Skeletal muscle tissue (tissue), 4 donors: ENCODE data around the gene FOLR1. TPM values are rescaled to one million over a fixed set of nuclear protein-coding genes. Genes with fewer than 3 reads are reported as not detected.
"Not testable (repeated sequence)": the region's sequence is repeated elsewhere in the genome, so short reads cannot be mapped to it uniquely, and the experiment has no call there.

Experiments used
- H3K27ac ChIP-seq: one replicate; pipeline ENCODE4 v1.7.0; 2013; ENCODE audit warnings: mild to moderate bottlenecking, low read depth, low read length, inconsistent platforms
- H3K27me3 ChIP-seq, 3 donors: one replicate each; pipeline ENCODE4 v1.7.0; 2013; ENCODE audit warnings: low read length in 3 of 3; ENCODE audit not compliant: control insufficient read depth in 3 of 3, insufficient read depth in 3 of 3
- H3K36me3 ChIP-seq, 3 donors: one replicate each; pipeline ENCODE4 v1.7.0; 2013; ENCODE audit warnings: low read length in 3 of 3; ENCODE audit not compliant: control insufficient read depth in 3 of 3, insufficient read depth in 3 of 3
- H3K4me1 ChIP-seq, 3 donors: one replicate each; pipeline ENCODE4 v1.7.0; 2013; ENCODE audit warnings: low read length in 3 of 3, mild to moderate bottlenecking in 3 of 3; ENCODE audit not compliant: control insufficient read depth in 3 of 3, insufficient read depth in 3 of 3
- H3K4me3 ChIP-seq, 3 donors: one replicate each; pipeline ENCODE4 v1.7.0; 2013; ENCODE audit warnings: low read length in 3 of 3
- H3K9ac ChIP-seq, 3 donors: one replicate each; pipeline ENCODE4 v1.7.0; 2013; ENCODE audit warnings: low read length in 3 of 3, mild to moderate bottlenecking in 3 of 3, moderate library complexity in 2 of 3, low read depth in 1 of 3
- H3K9me3 ChIP-seq, 3 donors: one replicate each; pipeline ENCODE4 v1.7.0; 2013; ENCODE audit warnings: low read length in 3 of 3; ENCODE audit not compliant: control insufficient read depth in 3 of 3
- total RNA-seq: library from RNA; depleted of rRNA; stranded (reverse); fragments of >200 nt; gene quantifications from one replicate; pipeline ENCODE4 v1.2.3, GENCODE V29; 2014
- donor health status: Osteomylitis.

FOLR1 gene
- 1.0 TPM for total RNA-seq

DNA sequence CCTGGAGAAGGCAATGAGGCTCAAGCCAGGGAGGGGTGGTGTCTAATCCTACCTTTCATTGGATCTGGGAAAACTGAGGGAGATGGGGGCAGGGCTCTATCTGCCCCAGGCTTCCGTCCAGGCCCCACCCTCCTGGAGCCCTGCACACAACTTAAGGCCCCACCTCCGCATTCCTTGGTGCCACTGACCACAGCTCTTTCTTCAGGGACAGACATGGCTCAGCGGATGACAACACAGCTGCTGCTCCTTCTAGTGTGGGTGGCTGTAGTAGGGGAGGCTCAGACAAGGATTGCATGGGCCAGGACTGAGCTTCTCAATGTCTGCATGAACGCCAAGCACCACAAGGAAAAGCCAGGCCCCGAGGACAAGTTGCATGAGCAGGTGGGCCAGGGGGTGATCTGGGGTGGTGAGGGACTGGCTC lies at the start of gene FOLR1:
FOLR1 (plus strand) TSS at position 180 of the 421 bp plus-strand sequence; CDS start at position 214, 34 bp downstream.
- Histone ChIP-seq H3K9ac (no peak within 1 kb of the TSS), H3K27ac (no peak within 1 kb of the TSS), H3K27me3 (no peaks in the 10 kb centered on the region), H3K4me3 (no peak within 1 kb of the TSS), H3K4me1 (peaks cover 0 to 2% (median 0%) of the 10 kb centered on the region in 3 donors), H3K36me3 (no peaks in the 10 kb centered on the region), H3K9me3 (no peaks in the 10 kb centered on the region)

DNA sequence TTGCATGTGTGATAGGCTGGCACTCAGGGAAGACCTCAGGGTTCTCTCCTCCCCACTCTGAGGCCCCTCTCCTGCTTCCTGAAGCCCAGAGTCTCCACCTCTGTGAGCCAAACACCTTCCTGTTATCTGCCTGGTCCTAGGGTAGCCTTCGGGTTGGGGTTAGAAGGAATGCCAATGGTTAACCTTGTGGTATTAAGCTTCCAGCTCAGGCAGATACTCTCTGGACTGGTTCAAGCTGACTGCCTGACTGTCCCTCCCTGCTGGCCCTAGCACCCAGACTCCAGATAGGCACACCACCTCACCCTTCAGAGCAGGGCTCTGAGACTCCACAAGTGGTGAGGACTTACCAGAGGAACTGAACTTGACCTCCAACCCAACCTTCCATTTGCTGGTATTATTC lies 49.4 kb upstream of the FOLR1 start:
- not testable (repeated sequence) for H3K4me3 ChIP-seq, H3K9me3 ChIP-seq, H3K27ac ChIP-seq, H3K27me3 ChIP-seq, H3K9ac ChIP-seq, H3K36me3 ChIP-seq, H3K4me1 ChIP-seq

DNA sequence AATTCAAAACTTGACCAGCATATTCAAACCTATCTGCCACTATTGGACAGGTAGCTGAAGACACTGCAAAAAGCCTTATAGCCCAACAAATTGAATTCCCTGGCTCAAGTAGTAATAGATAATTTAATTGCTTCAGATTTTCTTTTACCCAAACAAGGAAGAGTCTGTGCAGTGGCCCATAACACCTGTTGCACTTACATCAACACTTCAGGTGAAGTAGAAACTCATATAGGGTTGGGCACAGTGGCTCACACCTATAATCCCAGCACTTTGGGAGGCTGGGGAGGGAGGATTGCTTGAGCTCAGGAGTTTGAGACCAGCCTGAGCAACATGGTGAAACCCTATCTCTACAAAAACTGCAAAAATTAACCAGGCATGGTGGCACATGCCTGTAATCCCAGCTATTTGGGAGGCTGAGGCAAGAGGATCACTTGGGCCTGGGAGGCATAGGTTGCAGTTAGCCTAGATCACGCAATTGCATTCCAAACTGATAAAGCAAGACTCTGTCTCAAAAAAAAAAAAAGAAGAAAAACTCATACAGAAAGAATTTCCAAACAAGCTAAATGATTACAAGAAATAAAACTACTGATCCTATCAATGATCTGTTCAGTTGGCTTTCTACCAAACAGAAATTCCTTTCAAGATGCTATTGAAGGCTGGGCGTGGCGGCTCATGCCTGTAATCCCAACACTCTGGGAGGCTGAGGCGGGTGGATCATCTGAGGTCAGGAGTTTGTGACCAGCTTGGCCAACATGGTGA lies 47.0 kb upstream of the FOLR1 start:
- Histone ChIP-seq H3K27ac (no peak overlapping the region), H3K9ac (no peak overlapping the region), H3K36me3 (no peaks in the 10 kb centered on the region), H3K9me3 (no peaks in the 10 kb centered on the region), H3K4me1 (no peaks in the 10 kb centered on the region), H3K27me3 (no peaks in the 10 kb centered on the region), H3K4me3 (no peak overlapping the region)

DNA sequence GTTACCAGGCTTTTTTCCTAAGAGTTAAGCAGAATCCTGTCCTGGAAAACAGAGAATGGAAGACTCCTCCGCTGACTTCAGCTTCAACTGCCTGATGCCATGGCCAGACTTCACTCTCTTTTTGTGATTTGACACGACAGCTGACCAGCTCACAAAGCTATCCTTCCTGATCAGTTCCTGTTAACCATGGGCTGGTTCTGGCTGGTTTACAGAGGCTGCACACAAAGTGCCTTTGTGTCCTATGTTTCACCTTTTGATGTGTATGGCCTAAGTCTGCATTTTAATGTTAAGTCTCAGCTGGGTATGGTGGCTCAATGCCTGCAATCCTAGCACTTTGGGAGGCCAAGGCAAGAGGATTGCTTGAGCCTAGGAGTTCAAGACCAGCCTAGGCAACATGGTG lies 45.3 kb upstream of the FOLR1 start:
- no peak overlapping the region for H3K9ac ChIP-seq
- H3K27ac ChIP-seq: no peak overlapping the region
- H3K9me3 ChIP-seq: no peaks in the 10 kb centered on the region
- H3K36me3 ChIP-seq: no peaks in the 10 kb centered on the region
- no peak overlapping the region for H3K4me3 ChIP-seq
- H3K27me3 ChIP-seq: no peaks in the 10 kb centered on the region
- H3K4me1 ChIP-seq: no peaks in the 10 kb centered on the region

DNA sequence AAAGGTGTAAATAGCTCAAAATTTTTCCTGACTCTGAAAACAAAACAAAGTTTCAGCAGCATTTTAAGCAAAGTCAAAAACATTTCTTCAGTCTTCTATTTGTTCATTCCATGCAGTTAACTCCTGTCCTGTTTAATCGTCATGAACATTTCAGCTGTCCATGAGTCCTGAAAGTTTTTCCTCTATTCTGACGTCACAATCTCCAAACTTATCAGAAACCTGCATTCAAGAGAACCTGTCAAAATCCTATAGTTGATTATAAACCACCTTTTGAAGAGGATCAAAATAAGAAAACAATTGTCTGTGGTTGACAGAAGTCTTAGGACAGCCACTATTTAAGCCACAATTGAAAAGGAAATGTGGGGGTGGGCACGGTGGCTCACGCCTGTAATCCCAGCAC lies 41.1 kb upstream of the FOLR1 start:
- Histone ChIP-seq H3K9ac (no peak overlapping the region), H3K4me3 (no peak overlapping the region), H3K36me3 (no peaks in the 10 kb centered on the region), H3K27ac (no peak overlapping the region), H3K27me3 (no peaks in the 10 kb centered on the region), H3K9me3 (no peaks in the 10 kb centered on the region), H3K4me1 (no peaks in the 10 kb centered on the region)

DNA sequence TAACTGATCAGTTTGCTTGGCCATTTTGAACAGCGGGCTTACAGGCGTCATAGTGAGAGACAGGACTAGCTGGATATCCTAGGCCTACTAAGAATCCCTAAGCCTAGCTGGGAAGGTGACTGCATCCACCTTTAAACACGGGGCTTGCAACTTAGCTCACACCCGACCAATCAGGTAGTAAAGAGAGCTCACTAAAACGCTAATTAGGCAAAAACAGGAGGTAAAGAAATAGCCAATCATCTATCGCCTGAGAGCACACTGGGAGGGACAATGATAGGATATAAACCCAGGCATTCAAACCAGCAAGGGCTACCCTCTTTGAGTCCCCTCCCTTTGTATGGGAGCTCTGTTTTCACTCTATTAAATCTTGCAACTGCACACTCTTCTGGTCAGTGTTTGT lies 38.1 kb upstream of the FOLR1 start:
- not testable (repeated sequence) for H3K9me3 ChIP-seq, H3K4me3 ChIP-seq, H3K27me3 ChIP-seq, H3K36me3 ChIP-seq, H3K27ac ChIP-seq, H3K9ac ChIP-seq, H3K4me1 ChIP-seq

DNA sequence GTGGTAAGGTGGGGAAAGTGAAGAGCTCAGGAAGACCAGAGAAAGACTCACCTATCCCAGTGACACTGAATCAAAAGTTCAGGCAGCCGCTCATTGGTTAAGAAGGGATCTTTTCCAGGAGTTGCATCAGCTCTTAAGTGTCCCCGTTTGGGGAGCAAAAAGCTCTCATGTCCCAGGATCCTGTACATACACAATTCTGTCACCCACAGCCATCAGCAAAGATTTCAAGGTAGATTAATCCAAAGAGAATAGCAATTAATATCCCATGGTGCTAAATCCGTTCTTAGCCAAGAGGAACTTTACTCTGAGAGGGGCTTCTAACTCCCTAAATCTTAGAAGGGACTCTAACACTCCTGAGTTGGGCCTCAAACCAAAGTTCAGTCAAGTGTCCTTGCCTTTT lies 37.1 kb upstream of the FOLR1 start:
- Histone ChIP-seq H3K4me3 (no peak overlapping the region), H3K9ac (no peak overlapping the region), H3K36me3 (no peaks in the 10 kb centered on the region), H3K9me3 (no peaks in the 10 kb centered on the region), H3K27me3 (peaks cover 0 to 6% (median 6%) of the 10 kb centered on the region in 3 donors), H3K4me1 (no peaks in the 10 kb centered on the region), H3K27ac (no peak overlapping the region)

DNA sequence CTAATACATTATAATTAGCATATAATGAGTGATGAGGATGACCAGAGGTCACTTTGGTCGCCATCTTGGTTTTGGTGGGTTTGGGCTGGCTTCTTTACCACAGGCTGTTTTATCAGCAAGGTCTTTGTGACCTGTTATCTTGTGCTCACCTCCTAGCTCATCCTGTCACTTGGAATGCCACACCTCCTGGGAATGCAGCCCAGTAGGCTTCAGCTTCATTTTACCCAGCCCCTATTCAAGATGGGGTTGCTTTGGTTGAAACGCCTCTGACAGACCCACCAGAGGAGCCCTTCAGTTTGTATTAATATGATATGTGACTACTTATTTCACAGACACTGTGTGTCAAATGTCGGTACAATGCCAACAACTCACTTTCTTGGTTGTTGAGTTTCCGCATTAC lies 36.2 kb upstream of the FOLR1 start:
- Histone ChIP-seq H3K36me3 (no peaks in the 10 kb centered on the region), H3K9ac (no peak overlapping the region), H3K9me3 (no peaks in the 10 kb centered on the region), H3K4me3 (no peak overlapping the region), H3K27me3 (peaks cover 0 to 6% (median 6%) of the 10 kb centered on the region in 3 donors), H3K4me1 (no peaks in the 10 kb centered on the region), H3K27ac (no peak overlapping the region)

DNA sequence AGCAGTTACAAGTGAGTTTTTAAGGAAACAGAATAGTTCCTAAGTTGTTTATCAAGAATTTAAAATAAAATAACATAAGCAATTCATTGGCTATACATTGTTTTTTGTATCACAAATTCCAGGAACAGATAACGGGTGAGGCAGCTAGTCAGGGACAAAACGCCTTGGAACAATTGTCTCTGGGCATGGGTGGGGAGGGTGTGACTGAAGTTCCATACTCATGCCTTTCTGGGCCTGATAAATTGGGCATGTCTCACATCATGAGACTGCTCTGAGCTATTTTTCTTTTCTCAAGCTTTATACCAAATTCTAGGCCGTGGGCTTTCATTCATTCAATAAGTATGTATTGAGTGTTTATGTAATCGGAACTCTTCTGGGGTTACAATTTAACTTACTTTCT lies 34.8 kb upstream of the FOLR1 start:
- Histone ChIP-seq H3K4me1 (no peaks in the 10 kb centered on the region), H3K4me3 (no peak overlapping the region), H3K36me3 (no peaks in the 10 kb centered on the region), H3K27ac (no peak overlapping the region), H3K9ac (no peak overlapping the region), H3K9me3 (no peaks in the 10 kb centered on the region), H3K27me3 (peaks cover 0 to 6% (median 6%) of the 10 kb centered on the region in 3 donors)

DNA sequence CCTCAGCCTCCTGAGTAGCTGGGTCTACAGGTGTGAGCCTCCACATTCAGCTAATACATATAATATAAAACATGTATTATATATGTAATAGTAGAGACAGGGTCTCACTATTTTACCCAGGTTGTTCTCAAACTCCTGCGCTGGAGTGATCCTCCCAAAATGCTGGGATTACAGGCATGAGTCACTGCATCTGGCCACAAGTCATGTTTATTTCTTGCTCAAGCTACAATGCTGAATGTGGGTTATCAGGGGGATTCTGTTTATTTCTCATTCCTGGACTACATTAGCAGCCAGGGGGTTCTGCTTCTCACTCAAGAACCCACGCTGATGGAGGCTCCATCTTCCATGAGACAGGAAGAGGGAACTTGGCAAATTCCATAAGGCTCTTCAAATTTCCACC lies 31.6 kb upstream of the FOLR1 start:
- H3K4me3 ChIP-seq: no peak overlapping the region
- no peaks in the 10 kb centered on the region for H3K4me1 ChIP-seq
- no peaks in the 10 kb centered on the region for H3K9me3 ChIP-seq
- no peak overlapping the region for H3K9ac ChIP-seq
- H3K27me3 ChIP-seq: peaks cover 0 to 6% (median 6%) of the 10 kb centered on the region in 3 donors
- no peak overlapping the region for H3K27ac ChIP-seq
- H3K36me3 ChIP-seq: no peaks in the 10 kb centered on the region
